NCI-H82 treated with DMSO at 0.1 percent for 48 hours (cell line): ENCODE results near the gene DONSON.

Source experiments
- DNase-seq: peaks from one replicate; lab custom pipeline; 2025; ENCODE audit not compliant: unreplicated experiment; lab: John Stamatoyannopoulos, UW

The DONSON gene

DNA sequence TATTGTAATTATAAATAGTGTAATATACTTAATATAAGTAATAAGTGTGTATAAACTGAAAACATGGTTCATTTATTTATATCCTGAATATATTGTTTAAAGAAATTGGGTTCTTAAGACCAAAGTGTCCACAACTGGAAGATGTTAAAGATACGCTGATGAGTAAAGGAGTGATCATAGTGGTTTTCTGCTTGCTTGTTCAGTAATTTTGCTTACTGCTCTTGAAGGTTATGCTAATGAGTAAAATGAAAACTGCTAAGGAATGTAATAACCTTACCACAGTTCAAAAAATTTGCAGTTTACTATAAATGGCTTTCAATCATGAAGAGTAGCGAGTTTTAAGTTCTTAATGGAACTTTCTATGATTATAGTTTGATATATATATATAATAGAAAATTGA is 22.0 kb downstream of the DONSON start:
- DNase-seq: no peak

- DNase-seq: no peak
Observed at GRCh38 chr21:33562389-33562788, 26.1 kb downstream of the DONSON start.

DNA sequence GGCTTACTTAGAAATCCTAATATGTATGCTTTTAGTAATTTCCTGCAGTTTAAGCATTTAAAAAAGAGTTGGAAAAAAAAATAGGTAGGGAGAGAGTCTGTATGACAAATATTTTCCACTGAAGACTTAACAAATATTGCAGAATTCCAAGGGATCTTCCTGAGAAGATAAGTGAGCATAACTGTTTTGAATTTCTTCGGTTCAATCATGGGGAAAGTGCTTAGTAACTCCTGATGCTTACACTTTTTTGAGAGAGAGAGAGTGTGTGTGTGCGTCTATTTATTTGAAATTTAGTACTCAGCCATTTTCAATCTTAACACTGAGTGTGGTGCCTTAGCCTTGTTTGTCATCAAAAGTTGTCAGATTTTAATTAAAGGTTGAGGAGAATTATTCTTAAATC is 27.1 kb downstream of the DONSON start:
- no peak for DNase-seq

DNA sequence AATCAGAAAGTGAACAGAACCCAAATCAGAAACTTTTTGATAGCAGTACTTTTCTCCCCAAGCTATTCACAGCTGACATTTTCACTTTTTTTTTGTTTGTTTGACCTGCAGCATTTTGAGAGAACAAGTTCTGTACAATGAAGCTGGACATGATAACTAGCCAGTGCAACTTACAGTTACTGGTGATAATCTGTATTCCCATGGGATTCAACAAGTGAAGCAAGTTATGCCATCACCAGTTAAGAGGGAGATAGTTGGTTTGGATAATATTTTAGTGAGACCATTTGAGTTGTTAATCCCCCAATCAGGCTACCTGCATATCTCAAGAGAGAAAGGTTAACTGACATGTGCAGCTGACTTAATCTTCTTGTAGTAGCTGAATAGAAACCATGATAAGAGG is 27.5 kb downstream of the DONSON start:
- DNase-seq: peak; percentile 22

DNA sequence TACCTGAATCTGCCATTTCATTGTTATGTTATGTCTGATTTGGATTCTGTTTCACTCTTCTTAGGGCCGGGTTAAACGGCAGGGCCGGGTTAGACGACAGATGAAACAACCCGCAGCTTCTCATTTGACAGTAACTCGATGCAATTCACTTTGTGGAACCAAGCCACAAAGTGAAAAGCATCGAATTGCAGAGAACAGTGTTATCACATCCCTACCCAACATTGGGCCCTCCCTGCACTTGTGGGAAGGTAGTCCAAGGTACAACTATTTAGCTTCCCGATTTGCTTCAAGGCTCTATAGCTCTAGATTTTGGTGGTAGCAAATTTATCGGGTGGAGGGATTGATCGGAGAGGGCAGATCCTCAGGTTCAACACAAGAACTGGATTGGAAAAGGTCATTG is 28.7 kb downstream of the DONSON start:
- DNase-seq: no peak

GRCh38 chr21:33558777-33559421 is 29.6 kb downstream of the DONSON start:
- DNase-seq: no peak

- no peak for DNase-seq
Observed at GRCh38 chr21:33557447-33557846, 31.0 kb downstream of the DONSON start.

GRCh38 chr21:33554982-33555344 is 33.5 kb downstream of the DONSON start:
- no peak for DNase-seq

DNA sequence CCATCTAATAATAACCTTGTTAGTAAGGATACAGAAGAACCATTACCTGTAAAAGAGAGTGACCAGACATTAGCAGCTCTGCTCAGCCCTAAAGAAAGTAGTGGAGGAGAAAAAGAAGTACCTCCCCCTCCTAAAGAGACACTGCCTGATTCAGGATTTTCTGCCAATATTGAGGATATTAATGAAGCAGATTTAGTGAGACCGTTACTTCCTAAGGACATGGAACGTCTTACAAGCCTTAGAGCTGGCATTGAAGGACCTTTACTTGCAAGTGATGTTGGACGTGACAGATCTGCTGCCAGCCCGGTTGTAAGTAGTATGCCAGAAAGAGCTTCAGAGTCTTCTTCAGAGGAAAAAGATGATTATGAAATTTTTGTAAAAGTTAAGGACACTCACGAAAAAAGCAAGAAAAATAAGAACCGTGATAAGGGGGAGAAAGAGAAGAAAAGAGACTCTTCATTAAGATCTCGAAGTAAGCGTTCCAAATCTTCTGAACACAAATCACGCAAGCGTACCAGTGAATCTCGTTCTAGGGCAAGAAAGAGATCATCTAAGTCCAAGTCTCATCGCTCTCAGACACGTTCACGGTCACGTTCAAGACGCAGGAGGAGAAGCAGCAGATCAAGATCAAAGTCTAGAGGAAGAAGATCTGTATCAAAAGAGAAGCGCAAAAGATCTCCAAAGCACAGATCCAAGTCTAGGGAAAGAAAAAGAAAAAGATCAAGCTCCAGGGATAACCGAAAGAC is 34.1 kb downstream of the DONSON start:
- no peak for DNase-seq

- no peak for DNase-seq
Observed at GRCh38 chr21:33552999-33553598, 35.4 kb downstream of the DONSON start.

DNA sequence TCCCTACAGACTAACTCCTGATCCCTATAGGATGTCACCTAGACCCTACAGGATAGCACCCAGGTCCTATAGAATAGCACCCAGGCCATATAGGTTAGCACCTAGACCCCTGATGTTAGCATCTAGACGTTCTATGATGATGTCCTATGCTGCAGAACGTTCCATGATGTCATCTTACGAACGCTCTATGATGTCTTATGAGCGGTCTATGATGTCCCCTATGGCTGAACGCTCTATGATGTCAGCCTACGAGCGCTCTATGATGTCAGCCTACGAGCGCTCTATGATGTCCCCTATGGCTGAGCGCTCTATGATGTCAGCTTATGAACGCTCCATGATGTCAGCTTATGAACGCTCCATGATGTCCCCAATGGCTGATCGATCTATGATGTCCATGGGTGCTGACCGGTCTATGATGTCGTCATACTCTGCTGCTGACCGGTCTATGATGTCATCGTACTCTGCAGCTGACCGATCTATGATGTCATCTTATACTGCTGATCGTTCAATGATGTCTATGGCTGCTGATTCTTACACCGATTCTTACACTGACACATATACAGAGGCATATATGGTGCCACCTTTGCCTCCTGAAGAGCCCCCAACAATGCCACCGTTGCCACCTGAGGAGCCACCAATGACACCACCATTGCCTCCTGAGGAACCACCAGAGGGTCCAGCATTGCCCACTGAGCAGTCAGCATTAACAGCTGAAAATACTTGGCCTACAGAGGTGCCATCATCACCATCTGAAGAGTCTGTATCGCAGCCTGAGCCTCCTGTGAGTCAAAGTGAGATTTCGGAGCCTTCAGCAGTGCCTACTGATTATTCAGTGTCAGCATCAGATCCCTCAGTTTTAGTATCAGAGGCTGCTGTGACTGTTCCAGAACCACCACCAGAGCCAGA is 36.1 kb downstream of the DONSON start:
- DNase-seq: no peak

- DNase-seq: no peak
Observed at GRCh38 chr21:33551664-33552063, 36.8 kb downstream of the DONSON start.

DNA sequence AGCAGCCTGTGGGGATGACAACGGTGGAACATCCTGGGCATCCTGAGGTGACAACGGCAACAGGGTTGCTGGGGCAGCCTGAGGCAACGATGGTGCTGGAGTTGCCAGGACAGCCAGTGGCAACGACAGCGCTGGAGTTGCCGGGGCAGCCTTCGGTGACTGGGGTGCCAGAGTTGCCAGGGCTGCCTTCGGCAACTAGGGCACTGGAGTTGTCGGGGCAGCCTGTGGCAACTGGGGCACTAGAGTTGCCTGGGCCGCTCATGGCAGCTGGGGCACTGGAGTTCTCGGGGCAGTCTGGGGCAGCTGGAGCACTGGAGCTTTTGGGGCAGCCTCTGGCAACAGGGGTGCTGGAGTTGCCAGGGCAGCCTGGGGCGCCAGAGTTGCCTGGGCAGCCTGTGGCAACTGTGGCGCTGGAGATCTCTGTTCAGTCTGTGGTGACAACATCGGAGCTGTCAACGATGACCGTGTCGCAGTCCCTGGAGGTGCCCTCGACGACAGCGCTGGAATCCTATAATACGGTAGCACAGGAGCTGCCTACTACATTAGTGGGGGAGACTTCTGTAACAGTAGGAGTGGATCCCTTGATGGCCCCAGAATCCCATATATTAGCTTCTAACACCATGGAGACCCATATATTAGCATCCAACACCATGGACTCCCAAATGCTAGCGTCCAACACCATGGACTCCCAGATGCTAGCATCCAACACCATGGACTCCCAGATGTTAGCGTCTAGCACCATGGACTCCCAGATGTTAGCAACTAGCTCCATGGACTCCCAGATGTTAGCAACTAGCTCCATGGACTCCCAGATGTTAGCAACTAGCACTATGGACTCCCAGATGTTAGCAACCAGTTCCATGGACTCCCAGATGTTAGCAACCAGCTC is 37.5 kb downstream of the DONSON start:
- no peak for DNase-seq

DNA sequence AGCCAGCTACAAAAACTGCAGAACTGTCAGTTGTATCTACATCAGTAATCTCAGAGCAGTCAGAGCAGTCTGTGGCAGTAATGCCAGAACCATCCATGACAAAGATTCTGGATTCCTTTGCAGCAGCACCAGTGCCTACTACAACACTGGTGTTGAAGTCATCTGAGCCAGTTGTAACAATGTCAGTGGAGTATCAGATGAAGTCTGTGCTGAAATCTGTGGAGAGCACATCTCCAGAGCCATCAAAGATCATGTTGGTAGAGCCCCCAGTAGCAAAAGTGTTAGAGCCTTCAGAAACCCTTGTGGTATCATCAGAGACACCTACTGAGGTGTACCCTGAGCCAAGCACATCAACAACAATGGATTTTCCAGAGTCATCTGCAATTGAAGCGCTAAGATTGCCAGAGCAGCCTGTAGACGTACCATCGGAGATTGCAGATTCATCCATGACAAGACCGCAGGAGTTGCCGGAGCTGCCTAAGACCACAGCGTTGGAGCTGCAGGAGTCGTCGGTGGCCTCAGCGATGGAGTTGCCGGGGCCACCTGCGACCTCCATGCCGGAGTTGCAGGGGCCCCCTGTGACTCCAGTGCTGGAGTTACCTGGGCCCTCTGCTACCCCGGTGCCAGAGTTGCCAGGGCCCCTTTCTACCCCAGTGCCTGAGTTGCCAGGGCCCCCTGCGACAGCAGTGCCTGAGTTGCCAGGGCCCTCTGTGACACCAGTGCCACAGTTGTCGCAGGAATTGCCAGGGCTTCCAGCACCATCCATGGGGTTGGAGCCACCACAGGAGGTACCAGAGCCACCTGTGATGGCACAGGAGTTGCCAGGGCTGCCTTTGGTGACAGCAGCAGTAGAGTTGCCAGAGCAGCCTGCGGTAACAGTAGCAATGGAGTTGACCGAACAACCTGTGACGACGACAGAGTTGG is 38.4 kb downstream of the DONSON start:
- no peak for DNase-seq

DNA sequence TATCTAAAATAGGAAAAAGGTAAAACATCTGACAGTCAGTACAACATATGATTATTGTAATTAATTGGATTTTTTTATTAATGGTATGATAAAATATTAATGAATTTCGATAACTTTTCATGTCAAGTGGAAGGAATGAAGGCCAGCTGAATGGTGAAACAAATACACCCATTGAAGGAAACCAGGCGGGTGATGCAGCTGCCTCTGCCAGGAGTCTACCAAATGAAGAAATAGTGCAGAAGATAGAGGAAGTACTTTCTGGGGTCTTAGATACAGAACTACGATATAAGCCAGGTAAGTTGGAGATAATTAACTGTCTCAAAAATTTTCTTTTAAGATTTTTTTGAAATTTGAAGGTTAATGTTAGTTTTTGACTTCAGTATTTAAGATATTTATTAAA is 42.4 kb downstream of the DONSON start:
- no peak for DNase-seq

DNA sequence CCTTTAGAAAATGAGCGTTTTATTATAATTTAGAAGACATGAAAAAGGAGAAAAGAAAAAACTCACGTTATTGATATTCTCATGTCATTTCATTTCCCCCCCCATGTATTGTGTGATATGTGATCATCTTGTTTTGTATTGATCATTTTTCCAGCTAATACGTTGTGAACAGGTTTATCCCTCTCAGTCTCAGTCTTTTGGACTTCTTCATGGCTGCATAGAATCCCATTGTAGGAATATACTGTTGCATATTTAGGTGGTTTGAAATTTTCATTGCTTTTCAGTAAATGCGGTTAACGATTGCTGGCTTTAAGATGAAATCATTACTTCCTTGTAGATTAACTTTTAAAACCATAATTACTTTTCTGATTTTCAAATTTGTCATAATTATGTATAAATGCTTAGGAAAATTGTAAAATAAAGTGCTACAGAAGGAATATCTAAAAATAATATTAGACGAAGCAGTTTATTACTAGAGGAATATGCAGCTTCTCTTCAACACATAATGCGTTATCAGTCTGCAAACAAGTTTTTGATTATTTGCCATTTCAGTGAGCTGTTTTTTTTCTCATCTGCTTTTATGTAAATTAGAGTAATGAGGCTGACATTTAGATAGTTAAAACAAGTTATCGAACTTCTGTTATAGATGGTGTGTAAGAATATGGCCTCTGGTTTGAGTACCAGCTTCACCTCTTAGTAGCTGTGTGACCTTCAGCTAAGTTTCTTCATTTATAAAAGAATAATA is 43.9 kb downstream of the DONSON start:
- no peak for DNase-seq

- DNase-seq: peak; percentile 35
Observed at GRCh38 chr21:33543505-33544129, 44.9 kb downstream of the DONSON start.
